HUES64 (cell line): Measurements from ENCODE around the gene ZDHHC3.

Experiments
- H3K27ac ChIP-seq: 2 replicates; pipeline ENCODE4 v1.7.0; 2013; ENCODE audit warnings: low read depth, low read length, inconsistent platforms
- H3K27me3 ChIP-seq: 2 replicates; pipeline ENCODE4 v1.6.1; 2013; ENCODE audit warnings: mild to moderate bottlenecking, low read length; ENCODE audit not compliant: insufficient read depth
- H3K36me3 ChIP-seq: 2 replicates; pipeline ENCODE4 v1.6.1; 2013; ENCODE audit warnings: mild to moderate bottlenecking, low read length; ENCODE audit not compliant: insufficient read depth
- H3K4me1 ChIP-seq: 2 replicates; pipeline ENCODE4 v1.6.1; 2013; ENCODE audit warnings: mild to moderate bottlenecking, low read length, moderate library complexity; ENCODE audit not compliant: insufficient read depth
- H3K4me3 ChIP-seq: 2 replicates; pipeline ENCODE4 v1.5.1; 2013; ENCODE audit warnings: mild to moderate bottlenecking, low read length, moderate library complexity
- H3K9ac ChIP-seq: 2 replicates; pipeline ENCODE4 v1.6.1; 2013; ENCODE audit warnings: mild to moderate bottlenecking, low read depth, low read length
- H3K9me3 ChIP-seq: 2 replicates; pipeline ENCODE4 v1.6.1; 2013; ENCODE audit warnings: low read depth, low read length; ENCODE audit not compliant: insufficient read depth
- WGBS: fragments of 150-250, 120-280 bp; methylation state at CpG from one replicate; pipeline ENCODE4 v1.1.7; 2013; ENCODE audit warnings: missing lambda C conversion rate; 5-methylcytosine and 5-hydroxymethylcytosine counted together

ZDHHC3 gene

GRCh38 chr3:44890852-44891251 lies 85.1 kb downstream of the ZDHHC3 start:
- H3K27ac ChIP-seq = no peak overlapping the region
- no peaks in the 10 kb centered on the region for H3K27me3 ChIP-seq
- H3K4me1 ChIP-seq = no peaks in the 10 kb centered on the region
- H3K36me3 ChIP-seq = no peaks in the 10 kb centered on the region
- H3K9me3 ChIP-seq = no peaks in the 10 kb centered on the region
- WGBS = 95% methylated on average over 3 of the region's 3 CpGs
- H3K4me3 ChIP-seq = no peak overlapping the region
- H3K9ac ChIP-seq = no peak overlapping the region

GRCh38 chr3:44890258-44890657 lies 85.7 kb downstream of the ZDHHC3 start:
- Histone ChIP-seq H3K36me3 (no peaks in the 10 kb centered on the region), H3K27me3 (no peaks in the 10 kb centered on the region), H3K27ac (no peak overlapping the region), H3K9ac (no peak overlapping the region), H3K4me1 (peaks cover 3% of the 10 kb centered on the region; the same call in 1 of the 2 replicates), H3K9me3 (no peaks in the 10 kb centered on the region), H3K4me3 (no peak overlapping the region)
- 77% methylated on average over 3 of the region's 3 CpGs for WGBS

GRCh38 chr3:44887101-44887500 lies 88.9 kb downstream of the ZDHHC3 start:
- 91% methylated on average over 7 of the region's 7 CpGs for WGBS
- H3K9me3 ChIP-seq = 0 out of 2 replicates have a peak, but pooled peaks cover 2% of the 10 kb centered on the region
- H3K4me1 ChIP-seq = peaks cover 11% of the 10 kb centered on the region
- no peaks in the 10 kb centered on the region for H3K36me3 ChIP-seq
- no peak overlapping the region for H3K9ac ChIP-seq
- no peak overlapping the region for H3K27ac ChIP-seq
- H3K27me3 ChIP-seq = no peaks in the 10 kb centered on the region
- H3K4me3 ChIP-seq = no peak overlapping the region

GRCh38 chr3:44886561-44886960 lies 89.4 kb downstream of the ZDHHC3 start:
- Histone ChIP-seq H3K4me3 (no peak overlapping the region), H3K9ac (no peak overlapping the region), H3K9me3 (0 out of 2 replicates have a peak, but pooled peaks cover 2% of the 10 kb centered on the region), H3K27ac (no peak overlapping the region), H3K36me3 (no peaks in the 10 kb centered on the region), H3K4me1 (peaks cover 11% of the 10 kb centered on the region), H3K27me3 (no peaks in the 10 kb centered on the region)
- WGBS = 76% methylated on average over 3 of the region's 3 CpGs

GRCh38 chr3:44885618-44886017 lies 90.4 kb downstream of the ZDHHC3 start:
- Histone ChIP-seq H3K27ac (0 out of 2 replicates have a peak overlapping the region, but pooled peaks have one; percentile 20), H3K9ac (no peak overlapping the region), H3K27me3 (no peaks in the 10 kb centered on the region), H3K4me1 (peaks cover 11% of the 10 kb centered on the region), H3K4me3 (no peak overlapping the region), H3K9me3 (0 out of 2 replicates have a peak, but pooled peaks cover 2% of the 10 kb centered on the region), H3K36me3 (no peaks in the 10 kb centered on the region)
- WGBS = 63% methylated on average over 4 of the region's 4 CpGs

GRCh38 chr3:44883999-44884431 lies 92.0 kb downstream of the ZDHHC3 start:
- 57% methylated on average over 4 of the region's 4 CpGs for WGBS
- Histone ChIP-seq H3K27me3 (no peaks in the 10 kb centered on the region), H3K36me3 (no peaks in the 10 kb centered on the region), H3K4me3 (no peak overlapping the region), H3K4me1 (peaks cover 11% of the 10 kb centered on the region), H3K9ac (no peak overlapping the region), H3K9me3 (0 out of 2 replicates have a peak, but pooled peaks cover 2% of the 10 kb centered on the region), H3K27ac (peak overlapping the region; percentile 32; the same call in 1 of the 2 replicates)

- H3K9ac ChIP-seq = no peak overlapping the region
- no peaks in the 10 kb centered on the region for H3K36me3 ChIP-seq
- H3K27ac ChIP-seq = peak overlapping the region; percentile 32; the same call in 1 of the 2 replicates
- no peak overlapping the region for H3K4me3 ChIP-seq
- H3K9me3 ChIP-seq = 0 out of 2 replicates have a peak, but pooled peaks cover 2% of the 10 kb centered on the region
- no peaks in the 10 kb centered on the region for H3K27me3 ChIP-seq
- H3K4me1 ChIP-seq = peaks cover 11% of the 10 kb centered on the region
- WGBS = 86% methylated on average over 5 of the region's 5 CpGs
Measured at GRCh38 chr3:44883213-44883955, 92.6 kb downstream of the ZDHHC3 start.

- Histone ChIP-seq H3K9ac (no peak overlapping the region), H3K27ac (no peak overlapping the region), H3K27me3 (no peaks in the 10 kb centered on the region), H3K9me3 (0 out of 2 replicates have a peak, but pooled peaks cover 2% of the 10 kb centered on the region), H3K4me3 (no peak overlapping the region), H3K36me3 (no peaks in the 10 kb centered on the region), H3K4me1 (peaks cover 9% of the 10 kb centered on the region)
- 82% methylated on average over 2 of the region's 2 CpGs for WGBS
Measured at GRCh38 chr3:44880284-44880683, 95.7 kb downstream of the ZDHHC3 start.

GRCh38 chr3:44877333-44877732 lies 98.6 kb downstream of the ZDHHC3 start:
- no peak overlapping the region for H3K4me3 ChIP-seq

GRCh38 chr3:44875596-44875995 lies 100.4 kb downstream of the ZDHHC3 start:
- Histone ChIP-seq H3K27me3 (no peaks in the 10 kb centered on the region), H3K4me3 (no peak overlapping the region), H3K36me3 (no peaks in the 10 kb centered on the region), H3K4me1 (no peaks in the 10 kb centered on the region), H3K9ac (no peak overlapping the region), H3K9me3 (no peaks in the 10 kb centered on the region), H3K27ac (no peak overlapping the region)
- WGBS = 92% methylated on average over 3 of the region's 3 CpGs

More at GRCh38 chr3:44877333-44877732, 98.6 kb downstream of the ZDHHC3 start:
- H3K9me3 ChIP-seq = no peaks in the 10 kb centered on the region
- 94% methylated on average over 2 of the region's 3 CpGs for WGBS
- H3K27me3 ChIP-seq = no peaks in the 10 kb centered on the region
- no peak overlapping the region for H3K27ac ChIP-seq
- no peaks in the 10 kb centered on the region for H3K4me1 ChIP-seq
- H3K9ac ChIP-seq = no peak overlapping the region
- H3K36me3 ChIP-seq = no peaks in the 10 kb centered on the region
